ENCODE data around the gene HPCAL1.

Gene HPCAL1

DNA sequence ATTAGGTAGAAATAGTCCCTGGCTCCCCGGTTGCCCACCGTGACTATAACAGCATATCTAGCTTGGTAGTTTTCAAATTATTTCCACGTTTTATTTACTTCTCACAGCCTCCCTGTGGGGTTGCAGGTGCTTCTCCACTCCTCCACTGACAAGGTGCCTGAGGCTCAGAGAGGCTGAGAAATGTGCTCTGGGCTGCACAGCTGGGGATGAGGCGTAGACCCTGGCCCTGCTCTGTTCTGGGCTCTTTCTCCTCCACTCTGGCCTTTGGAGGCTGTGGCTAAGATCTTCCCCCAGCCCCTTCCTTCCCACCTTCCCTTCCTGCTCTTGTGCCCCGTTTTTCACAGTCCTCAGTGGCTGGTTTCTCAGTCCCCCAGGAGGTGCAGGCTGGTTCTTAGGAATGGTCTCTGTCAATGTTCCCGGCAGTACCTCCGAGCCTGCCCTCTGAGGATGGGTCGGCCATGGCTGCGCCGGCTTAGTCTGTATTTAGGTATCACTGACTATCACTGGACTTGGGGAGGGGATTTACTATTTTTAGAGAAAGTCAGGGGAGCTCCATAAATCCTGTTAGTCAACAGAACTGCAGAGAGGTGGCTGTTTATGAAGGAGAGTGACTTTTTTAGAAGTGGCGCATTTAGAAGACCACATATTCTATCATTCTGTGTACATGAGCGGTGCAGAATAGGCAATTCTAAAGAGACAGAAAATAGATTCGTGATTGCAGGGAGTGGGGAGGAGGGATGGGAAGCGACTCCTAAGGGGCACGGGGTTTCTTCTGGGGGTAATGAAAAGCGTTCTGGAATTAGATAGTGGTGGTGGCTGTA, 35.0 kb downstream of the HPCAL1 start:
- DNase-seq (ENCODE audit: low read depth): no peak

DNA sequence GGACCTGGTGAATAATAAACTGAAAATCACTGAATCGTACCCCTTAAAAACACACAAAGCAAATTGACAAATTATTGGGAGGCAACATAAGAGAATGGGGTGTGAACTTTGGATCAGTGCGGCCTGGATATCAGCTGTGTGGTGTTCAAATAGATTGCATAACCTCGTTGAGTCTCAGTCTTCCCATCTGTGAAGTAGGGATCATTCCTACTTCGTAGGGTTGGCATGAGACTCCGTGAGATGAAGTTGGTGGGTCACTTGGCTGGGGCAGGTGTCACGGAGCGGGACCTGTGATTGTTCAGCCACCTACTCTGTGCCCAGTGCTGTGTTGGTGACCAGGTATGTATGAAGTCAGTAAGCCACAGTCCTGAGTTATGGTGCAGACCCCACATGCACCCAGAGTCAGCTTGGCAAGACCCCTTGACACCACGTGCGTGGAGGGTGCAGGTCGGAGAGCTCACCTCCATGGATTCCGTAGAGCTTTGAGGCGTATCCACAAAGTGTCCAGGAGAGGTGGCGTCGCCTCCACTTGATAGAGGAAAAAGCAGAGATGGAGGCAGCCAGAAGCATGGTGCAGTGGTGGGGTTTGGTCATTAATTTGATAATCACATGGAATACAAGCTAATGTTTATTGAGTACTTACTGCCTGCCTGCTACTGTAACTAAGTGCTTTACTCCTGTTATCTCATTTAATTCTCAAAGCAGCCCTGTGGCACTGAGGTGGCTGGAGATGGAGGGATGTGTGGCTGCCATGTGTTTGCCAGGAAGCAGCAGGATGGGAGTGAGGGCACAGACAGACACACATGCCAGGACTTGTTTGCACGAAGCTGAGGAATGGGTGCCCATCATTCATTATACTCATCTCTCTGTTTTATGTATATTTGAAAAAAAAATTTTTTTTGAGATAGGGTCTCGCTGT, 35.8 kb downstream of the HPCAL1 start:
- no peak for DNase-seq (ENCODE audit: low read depth)

DNA sequence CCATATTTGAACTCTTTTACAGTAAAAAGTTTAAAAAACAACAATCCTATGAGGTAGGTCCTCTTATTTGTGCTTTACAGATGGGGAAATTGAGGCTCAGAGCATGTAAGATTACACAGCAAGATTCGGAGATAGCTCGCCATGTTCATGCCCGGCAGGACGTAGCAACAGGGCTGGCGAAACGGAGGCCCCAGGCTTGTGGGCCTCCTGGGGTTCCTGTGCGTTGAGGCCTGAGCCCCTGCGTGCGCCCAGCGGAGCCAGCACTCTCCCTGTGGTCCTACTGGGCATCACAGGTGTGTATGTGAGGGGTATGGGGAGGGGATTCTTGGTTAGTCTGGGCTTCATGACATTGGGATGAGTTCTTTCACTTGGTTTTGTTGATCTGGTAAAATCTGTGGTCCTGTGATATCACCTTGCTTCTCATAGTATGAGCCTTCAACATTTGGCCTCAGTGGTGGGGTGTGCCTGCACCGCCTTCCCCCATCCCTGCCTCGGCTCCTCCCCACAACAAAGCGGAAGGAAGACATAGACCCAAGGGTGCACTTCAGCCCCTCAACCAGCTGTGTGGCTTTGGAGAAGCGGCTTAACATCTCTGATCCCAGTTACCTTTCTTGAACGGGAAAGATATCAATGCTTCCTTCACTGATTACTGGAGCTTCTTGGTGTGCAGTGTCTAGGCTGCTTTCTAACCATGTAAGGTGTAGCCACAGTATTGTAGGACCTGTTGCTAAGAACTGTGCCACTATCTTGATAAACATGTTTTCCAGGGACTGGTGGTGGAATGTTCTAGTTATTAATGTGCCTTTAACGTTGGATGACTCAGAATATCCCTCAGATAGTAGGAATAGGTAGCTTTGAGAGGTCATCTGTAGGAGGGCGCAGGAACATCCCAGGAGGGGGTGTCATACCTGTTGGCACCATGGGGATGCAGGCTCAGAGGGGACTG, 37.2 kb downstream of the HPCAL1 start:
- DNase-seq (ENCODE audit: low read depth): peak; percentile 25

DNA sequence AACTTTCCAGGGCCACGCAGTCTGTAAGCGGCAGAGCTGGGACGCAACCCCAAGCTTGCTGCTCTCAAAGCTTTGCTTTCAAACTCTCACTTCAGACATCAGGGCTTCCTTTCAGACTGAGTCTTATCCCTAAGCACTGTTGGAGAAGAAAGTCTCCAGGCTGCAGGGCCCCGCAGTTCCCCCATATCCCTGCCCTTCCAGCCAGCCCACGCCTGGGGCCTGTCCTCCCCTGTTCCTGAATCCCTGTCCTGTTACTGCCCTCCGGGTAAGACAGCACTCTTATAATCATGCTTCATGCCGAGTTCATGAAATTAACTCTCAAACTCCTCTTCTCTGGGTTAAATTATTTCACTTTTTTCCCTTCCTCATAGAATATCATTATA, 37.9 kb downstream of the HPCAL1 start:
- DNase-seq (ENCODE audit: low read depth): no peak

DNA sequence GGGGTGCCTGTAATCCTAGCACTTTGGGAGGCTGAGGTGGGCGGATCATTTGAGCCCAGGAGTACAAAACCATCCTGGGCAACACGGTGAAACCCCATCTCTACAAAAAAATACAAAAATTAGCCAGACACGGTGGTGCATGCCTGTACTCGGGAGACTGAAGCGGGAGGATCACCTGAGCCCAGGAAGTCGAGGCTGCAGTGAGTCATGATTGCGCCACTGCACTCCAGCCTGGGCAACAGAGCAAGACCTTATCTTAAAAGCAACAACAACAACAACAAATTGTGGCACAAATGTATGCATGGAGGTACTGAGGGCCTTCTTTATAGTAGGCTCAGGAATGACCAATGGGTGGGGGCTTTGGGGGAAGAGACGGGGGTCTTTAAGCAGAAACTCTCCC, 38.5 kb downstream of the HPCAL1 start:
- no peak for DNase-seq (ENCODE audit: low read depth)

DNA sequence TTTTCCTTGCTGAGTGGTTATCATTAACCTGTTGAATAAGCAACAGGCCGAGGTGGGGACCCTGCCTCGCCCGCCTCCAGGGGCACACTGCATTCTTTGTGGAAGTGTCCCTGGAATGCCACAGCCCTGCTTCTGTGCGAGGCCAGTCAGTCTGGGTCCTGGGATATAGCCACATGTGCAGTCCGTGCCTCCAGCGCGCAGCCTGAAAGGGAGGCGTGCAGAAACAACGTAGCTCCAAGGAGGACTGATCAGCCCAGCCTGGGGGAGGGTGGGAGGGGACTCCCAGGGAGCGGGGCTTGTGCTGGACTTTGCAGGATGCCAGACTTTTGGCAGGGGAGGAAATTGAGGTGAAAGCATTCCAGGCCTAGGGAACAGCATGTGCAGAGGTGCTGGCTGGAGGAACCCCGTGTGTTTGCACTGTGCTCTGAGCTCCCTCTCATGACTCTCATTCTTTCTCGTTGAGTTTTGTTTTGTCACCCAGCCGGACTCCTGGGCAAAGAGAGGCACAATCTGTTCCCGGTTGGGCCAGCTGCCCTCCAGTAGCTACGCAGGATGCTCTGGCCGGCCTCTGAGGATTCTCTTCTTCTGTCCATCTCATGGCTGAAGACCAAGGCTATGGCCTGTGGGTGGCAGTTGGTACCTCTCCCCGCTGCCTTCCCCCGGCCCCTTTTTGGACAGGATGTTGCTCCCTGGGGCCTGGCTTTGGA, 39.7 kb downstream of the HPCAL1 start:
- no peak for DNase-seq (ENCODE audit: low read depth)

DNA sequence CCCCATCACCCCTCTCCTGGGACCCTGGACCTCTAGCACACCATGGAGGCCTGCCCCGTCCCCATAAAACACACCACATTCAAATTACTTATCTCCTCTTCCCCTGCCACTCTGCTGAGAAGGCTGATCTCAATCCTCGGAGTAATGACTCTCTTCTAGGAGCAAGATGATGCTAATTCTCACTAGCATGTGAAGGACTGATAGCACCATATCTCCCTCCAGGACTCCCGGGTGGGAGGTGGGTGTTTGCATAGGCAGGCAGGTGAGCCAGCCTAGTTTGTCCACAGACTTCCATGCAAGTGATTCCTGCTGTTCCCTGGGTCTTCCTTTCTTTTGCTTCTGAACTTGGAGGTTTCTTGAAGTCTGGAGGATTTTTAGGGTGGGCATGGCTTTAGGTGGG, 40.5 kb downstream of the HPCAL1 start:
- no peak for DNase-seq (ENCODE audit: low read depth)

DNA sequence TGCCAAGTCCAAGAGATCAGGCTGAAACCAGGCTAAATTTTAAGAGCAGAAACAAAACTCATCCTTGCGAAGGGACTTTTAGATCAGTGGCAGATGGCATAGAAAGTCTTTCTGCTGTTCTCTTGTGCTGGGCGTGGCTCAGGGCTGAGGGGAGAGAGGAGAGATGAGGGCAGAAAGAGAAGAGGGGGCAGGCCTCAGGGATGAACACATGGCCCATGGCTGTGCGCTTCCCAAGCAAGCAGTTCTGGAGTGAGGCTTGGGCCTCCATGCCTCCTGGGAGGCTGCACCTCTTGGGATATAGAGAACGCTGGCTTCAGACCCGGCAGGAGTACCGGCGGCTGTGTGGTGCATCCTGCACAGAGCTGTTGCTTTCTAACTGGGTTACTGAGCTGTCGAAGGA, 41.0 kb downstream of the HPCAL1 start:
- DNase-seq (ENCODE audit: low read depth): no peak

DNA sequence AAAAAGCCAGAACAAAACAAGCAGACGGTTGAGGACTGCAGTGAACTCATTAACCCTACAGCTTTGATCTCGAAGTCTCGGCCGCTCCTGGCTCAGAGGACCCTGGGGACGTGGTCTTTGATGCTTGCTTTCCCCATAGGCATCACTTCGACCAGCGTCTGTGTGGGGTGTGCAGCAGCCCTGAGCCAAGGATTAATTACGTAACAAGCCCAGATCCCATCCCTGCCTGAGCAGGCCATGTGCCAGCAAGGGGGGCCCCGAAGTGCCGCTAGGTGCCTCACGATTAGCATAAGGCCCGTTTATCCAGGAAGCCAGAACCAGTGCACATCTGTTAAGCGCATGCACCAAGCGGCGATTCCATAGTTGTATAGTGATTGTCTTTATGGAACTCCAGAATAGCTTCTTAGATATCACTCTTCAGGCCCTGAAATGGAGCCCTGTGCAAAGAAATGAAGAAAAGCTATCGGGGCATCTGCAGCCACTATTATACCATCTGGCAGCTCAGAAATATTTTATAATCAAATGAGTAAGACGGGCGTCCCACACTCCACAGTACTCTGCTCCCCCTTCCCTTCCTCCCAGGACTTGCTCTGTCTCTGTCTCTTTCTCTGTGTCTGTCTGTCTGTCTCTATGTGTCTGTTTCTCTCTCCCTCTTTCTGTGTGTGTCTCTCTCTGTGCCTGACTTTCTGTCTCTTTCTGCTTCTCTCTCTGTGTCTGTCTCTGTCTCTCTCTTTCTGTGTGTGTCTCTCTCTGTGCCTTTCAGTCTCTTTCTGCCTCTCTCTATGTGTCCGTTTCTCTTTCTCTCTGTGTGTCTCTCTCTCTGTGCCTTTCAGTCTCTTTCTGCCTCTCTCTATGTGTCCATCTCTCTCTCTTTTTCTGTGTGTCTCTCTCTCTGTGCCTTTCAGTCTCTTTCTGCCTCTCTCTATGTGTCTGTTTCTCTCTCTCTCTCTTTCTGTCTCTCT, 41.7 kb downstream of the HPCAL1 start:
- DNase-seq (ENCODE audit: low read depth): no peak

DNA sequence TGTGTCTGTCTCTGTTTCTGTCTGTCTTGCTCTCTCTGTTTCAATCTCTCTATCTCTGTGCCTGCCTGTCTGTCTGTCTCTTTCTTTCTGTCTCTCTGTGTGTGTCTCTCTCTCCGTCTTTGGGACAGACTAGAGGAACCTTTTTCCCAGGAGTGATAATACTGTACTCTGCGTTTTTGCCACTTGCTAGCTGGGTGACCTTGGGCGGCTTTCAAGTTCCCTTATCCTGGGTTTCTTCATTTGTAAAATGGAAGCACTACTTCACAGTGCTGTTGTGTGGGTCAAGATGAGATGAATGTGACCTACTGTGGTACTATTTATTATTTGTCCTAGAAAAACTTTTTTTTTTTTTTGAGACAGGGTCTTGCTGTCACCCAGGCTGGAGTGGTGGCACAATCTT, 42.4 kb downstream of the HPCAL1 start:
- no peak for DNase-seq (ENCODE audit: low read depth)

DNA sequence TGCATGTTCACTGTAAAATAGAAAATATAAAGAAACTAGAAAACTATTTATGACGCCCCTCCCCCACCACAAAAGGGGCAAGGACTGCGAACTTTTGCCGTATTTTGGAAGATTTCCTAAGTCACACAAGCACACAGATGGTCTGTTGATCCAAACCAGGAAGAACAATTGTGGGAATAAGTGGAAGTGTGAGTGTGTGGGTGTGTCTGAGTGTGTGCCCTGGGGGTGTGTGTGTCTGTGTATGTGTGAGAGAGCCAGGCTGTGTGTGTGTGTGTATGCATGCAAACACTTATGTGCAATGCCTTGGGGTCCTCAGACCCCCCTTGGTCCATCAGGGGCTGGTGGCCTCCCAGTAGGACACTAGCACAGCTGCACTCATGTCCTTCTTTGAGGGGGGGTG, 43.1 kb downstream of the HPCAL1 start:
- no peak for DNase-seq (ENCODE audit: low read depth)

DNA sequence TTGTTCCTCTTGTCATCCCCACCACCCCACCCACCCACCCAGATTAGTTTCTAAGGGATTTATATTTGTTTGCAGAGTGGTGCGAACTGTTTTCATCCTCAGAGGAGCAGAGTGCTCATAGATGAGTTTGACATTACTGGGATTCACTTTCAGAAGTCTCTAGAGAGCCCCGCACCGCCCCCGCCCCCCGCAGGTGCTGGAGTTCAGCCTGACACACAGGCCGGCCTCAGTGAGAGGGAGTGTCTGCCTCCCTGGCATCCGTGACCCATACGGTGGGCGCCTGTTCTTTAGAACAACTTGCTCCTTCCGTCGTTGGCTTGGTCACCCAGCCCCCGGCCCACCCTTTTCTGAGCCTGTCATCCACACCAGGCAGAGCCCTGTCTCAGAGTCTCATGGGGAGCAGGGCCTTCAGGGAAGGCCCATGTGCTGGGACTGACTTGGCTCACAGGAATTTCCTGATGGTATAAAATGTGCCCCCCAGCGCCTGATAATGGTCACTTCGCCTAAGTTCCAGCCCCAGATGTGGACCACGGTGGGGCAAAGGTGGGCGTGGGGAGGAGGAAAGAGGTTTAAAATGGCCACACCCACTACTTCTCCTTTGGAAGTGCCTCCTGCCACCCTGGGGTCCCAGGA, 44.3 kb downstream of the HPCAL1 start:
- no peak for DNase-seq (ENCODE audit: low read depth)

DNA sequence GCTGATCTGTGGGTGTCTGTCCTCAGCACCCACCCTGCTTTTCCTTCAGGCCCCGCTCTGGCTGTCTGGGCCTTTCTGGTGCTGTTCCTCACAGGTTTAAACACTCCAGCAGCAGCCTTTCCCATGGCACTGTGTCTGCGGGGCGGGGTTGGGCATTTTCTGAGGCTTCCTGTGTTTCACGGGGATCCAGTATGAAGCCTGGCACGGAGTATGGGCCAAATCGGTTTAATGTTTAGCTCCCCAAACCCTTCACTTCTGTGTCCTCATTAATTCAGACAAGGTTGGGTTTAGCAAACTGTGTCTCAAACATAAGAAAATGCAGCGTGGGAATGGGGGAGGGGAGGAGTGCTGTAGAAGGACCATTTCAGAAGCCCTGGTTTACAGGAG, 44.9 kb downstream of the HPCAL1 start:
- DNase-seq (ENCODE audit: low read depth): no peak

DNA sequence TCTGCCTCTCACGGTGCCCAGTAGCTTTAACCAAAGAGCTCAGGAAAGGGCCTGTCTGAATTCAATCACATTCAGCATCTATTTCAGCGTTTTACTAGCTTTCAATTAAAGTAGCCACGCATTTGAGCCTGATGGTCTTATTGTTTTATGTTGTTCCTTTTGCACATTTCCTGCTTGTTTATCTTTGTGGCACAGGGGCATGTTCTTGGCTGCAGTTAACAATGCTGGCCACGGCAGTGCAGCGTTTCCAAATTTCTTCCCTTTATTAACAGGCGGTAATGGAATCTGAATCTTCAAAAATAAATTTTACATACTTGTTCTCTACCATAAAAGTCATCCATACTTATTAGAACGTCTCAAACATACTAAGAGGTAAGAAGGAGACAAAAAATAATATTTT, 46.2 kb downstream of the HPCAL1 start:
- DNase-seq (ENCODE audit: low read depth): no peak

DNA sequence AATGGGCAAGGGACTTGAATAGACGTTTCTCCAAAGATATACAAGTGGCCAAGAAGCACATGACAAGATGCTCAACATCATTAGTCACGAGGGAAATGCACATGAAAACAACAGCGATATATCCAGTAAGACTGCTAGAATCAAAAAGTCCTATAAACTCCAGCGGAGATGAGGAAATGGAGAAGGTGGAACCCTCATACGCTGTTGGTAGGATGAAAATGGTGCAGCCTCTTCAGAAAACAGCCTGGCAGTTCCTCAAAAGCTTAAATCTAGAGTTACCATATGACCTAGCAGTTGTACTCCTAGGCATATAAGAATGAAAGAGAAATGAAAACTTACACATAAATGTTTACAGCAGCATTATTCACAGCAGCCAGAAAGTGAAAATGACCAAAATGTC, 48.1 kb downstream of the HPCAL1 start:
- DNase-seq (ENCODE audit: low read depth): no peak

DNA sequence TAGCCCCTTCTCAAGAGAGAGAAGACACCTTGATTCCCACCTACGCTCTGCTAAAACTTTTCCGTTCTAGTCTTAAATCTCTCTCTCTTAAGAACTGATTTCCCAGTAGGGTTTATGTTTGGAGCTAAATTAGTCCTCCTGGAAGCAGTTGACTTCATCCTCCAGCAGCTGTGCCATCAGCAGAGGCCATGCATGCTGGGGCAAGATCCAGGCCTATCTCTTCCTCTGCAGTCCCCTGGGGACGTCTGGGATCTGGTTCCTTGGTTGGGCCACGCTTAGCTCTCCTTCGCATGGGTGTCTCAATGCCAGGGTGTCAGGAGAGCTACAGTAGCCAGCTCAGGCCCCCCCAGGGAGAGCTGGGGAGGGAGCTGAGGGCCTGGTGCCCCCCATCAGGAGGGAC, 49.7 kb downstream of the HPCAL1 start:
- no peak for DNase-seq (ENCODE audit: low read depth)

DNA sequence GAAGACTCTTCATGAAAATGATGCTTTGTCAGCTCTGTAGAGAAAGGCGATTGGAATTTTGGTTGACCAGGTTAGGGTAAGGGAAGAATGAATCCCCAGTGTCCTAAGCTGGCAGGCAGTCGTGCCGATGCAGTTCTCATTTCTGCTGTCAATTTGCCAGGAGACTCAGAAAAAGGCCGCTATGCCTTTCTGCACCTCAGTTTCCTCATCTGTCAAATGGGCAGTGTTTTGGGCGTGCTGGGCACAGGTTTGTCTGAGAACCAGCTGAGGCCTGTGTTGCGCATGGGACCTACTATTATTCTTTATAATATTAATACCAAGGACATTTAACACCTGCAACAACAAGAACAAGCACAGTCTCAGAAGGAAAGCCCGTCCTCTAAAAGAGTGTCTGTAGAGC, 50.3 kb downstream of the HPCAL1 start:
- no peak for DNase-seq (ENCODE audit: low read depth)

DNA sequence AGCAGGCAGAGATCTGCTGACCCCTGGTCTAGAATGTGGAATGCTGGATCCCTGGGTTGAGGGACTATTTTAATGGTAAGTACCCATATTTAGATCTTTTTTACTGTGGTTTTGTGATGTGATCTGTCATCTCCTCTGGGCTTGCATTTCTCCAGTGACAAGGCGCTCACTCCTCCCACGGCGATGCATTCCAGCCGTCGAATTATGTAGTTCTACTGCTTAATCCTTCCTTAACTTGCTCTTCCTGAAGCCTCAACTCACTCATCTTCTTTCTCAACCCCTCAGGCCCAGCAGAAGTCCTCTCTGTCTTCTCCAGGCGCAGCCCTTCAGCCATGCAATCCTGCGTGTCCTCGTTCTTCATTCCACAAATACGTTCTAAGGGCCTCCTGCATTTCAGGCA, 51.2 kb downstream of the HPCAL1 start:
- DNase-seq (ENCODE audit: low read depth): no peak

DNA sequence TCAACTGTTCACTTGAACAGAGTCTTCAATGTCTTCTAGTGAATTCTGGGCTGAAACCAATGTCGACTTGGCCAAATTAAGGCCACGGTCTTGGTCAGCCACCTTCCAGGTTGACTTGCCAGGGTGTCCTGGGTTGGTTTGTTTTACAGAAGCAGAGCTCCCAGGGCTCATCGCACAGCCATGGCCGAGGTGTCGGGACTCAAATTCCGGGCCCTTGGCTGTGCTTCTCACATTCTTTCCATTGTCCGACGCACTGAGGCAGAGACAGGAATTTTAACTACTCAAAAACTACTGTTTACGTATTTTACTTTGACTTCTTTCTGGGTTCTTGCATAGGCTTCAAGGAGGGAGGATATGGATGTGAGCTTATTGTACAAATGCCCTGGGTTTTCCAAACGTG, 51.7 kb downstream of the HPCAL1 start:
- no peak for DNase-seq (ENCODE audit: low read depth)
